Fibroblast of skin of right quadriceps (primary cell): ENCODE data around the gene CELF2.
"Not testable (repeated sequence)": the region's sequence is repeated elsewhere in the genome, so short reads cannot be mapped to it uniquely, and the experiment has no call there.

Experiments used
- DNase-seq: peaks from one replicate; pipeline ENCODE4 v3.0.0-alpha.2; 2013

The CELF2 gene

DNA sequence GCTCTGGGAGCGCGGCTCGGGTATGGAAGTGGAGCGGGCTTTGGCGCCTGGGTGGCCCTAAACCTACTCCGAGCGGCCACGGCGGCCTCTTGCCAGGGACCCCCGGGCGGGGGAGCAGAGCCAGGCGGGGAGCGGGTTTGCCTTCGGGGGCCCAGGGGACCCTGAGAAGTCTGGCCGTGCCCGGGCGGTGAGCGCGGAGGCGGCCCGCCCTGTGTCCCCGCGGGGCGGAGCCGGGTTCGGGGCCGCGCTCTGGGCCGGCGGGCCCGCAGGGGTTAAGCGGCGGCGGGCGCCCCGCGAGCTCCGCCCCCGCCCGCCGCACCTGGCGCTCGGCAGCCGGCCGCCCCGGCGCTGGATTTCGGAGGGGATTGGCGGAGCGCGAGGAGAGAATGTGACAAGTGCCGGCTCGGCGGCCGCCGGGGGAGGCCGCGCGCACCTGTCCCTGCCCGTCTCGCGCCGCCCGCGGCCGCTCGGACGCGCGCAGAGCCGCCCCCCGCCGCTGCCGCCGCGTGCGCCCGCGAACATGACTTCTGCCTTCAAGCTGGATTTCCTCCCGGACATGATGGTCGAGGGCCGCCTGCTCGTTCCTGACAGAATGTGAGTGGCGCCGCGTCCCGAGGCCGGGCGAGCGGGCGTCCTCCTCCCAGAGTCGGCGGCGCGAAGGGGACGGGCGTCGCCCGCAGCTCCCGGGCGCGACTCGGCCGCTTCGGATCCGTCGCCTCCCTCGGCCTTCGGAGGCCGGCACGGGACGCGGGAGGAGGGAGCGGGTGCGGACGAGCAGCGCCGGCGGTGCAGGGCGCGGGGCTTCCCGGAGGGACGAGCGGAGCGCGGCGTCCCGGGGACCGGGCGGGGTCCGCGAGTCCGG, at the start of gene CELF2:
Gene CELF2 (plus strand): TSS at position 303 of the 862 bp plus-strand sequence. CDS start 218 bp downstream, at position 521.
- peak; percentile 21 for DNase-seq

DNA sequence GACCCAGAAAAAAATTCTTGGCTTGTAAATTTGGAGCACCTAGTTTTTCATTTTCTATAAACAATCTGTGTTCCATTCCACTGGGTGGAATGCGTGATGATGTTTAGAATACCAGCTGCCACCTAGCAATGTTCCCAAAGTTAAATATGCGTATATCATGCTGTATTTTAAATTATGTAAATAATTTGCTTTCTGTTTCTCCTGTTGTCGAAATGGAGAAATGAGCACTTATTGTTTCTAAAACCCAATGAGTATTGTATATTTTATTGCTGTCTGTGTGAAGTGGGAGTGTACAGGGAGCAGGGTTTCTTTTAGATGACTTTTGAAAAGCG, 49.4 kb upstream of the CELF2 start:
- DNase-seq, result no peak

DNA sequence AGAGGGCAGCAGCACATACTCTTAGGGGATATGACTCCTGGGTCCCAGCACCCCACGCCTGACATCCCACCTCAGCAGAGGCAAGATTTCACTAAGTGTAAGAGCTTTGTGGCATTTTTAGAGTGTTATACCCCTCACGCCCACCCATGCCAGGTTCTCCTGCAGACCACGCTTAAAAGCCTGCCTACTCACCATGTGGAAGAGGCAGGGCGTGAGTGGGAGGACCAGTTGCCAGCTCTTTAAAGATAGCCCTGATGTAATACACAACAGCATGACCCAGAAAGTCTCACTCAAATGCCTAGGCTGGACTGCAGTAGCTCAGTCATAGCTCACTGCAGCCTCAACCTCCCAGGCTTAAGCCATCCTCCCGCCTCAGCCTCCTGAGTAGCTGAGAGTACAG, 44.4 kb upstream of the CELF2 start:
- no peak for DNase-seq

DNA sequence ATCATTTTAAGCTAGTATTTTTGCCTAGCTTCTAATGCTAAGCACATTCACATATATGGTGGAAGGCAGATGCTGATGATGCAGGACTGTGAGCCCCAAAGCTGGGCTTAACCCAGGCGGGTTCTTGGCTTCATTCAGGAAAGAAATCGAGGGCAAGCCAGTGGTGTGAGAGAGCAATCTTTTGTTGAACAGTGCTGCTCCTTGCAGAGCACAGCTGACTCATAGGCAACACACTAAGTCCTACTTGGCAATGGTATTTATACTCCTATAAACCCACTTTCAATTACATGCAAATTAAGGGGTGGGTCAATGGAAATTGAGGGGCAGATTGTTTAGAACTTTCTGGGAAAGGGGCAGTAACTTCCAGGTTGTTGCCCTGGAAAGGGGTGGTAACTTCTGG, 42.0 kb upstream of the CELF2 start:
- DNase-seq, result no peak

DNA sequence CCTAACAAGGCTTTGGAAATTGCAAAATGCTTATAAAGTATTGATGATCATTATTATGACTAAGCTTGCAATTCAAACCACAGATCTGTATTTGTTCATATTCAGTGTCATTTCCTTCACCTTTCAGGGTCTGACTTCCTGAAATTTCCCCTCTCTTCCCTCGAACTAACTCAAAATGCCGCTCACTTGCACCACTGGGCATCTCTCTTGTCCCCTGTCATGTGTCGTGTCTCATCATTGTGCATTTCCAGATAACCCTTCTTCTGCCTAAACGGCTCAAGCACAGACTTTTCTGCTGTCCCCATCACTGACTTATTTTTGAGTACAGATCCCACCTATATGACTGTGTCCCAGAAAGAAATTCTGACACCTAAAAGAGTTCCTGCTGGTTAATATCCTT, 41.0 kb upstream of the CELF2 start:
- DNase-seq, result no peak

DNA sequence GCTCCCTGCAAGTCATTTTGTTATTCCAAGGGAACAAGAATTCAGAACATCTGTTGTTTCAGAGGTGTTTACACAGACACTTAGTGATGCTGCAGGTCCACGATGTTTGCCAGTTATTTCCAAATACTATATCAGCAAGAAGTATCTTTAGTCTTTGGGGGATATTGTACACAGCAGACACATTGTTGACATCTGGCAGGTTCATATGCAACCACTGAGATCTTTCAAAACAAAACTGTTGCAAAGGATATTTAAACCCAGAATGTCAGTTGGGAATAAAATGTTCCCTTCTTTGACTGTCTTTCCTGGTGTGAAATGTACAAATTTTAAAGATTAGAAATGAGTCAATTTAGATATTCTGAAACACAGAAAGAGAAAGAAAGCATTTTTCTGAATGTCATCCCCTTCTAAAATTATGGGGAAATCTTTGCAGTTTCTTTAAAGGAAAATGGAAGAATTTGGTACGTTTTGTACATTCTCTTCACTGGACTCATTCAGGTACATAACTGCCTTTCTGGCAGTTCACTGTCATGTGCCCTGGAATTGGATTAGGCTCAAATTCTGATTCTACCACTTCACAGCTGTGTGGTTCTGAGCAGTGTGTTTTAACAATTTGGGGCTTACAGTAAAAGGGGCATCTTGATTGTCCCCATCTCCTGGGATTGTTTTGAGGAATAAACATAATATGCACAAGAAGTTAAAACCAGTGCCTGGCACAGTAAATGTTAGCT, 40.3 kb upstream of the CELF2 start:
- no peak for DNase-seq

DNA sequence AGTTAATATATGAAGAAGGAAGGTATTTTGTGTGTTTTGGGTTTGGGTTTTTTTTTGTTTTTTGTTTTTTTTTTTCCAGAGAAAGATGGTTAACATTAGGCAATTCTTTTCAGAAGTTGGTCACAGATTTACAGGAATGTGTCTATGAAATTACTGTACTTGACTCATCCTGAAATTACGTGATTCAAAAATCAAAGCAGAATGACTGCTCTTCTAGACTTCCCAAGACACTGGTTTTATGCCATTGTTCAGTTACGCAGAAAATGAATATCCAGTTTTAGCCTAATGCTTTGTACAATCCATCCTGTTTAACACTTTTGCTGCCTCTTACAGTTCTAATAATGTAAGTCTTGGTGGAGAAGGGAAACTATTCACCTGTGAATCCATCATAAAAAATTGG, 39.7 kb upstream of the CELF2 start:
- DNase-seq, result peak; percentile 60

DNA sequence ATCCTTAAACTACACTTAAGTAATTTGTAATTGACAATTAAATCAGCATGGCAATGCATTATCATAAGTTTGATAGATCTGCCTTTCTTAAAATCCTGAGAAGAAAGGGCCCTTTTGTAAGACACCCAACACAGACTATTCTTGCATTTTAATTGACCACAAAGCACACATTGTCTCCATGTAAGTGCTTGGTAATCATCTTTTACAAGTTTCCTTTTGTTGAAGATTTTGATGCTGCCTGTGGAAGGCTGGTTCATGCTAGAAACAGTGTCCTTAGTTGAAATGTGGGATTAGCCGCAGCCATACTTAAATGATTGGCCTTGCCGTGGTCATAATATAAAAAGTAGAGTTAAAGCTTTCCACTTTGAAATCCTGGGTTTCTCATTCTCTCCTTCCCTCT, 32.3 kb upstream of the CELF2 start:
- no peak for DNase-seq

DNA sequence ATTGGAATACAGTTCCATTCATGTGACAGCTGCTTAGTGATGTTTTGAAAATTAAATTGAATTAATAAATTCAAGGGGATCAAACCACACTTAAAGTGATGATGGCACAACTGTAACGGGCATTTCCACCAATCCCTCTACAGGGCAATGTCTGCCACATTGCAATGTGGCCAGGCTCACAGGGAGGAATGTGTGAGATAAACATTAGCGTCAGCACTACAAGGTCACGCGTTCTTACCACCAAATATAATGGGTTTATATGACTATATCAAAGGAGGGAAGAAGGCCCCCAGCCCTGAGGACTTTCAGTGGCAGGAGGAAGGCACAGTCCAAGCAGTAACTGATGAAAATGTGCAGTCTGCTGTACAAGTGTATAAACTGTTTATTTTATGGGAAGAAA, 31.1 kb upstream of the CELF2 start:
- no peak for DNase-seq

DNA sequence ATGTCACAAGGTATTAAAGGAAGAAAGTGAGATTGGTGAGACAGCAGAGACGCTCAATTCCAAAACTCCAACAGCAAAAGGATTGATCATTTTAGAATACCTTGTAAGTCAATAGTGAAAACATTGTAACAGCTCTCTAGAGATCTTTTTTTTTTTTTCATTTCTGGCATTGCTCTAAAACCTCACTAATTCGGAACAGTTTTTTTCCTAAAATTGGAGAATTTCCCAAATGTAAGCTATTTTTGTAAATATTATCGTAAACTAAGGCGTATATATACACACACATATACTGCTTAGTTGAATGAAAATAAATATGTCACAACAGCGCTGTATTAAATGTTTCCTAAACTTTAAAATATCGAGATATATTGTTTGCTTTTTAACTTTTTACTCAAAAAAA, 30.6 kb upstream of the CELF2 start:
- DNase-seq, result no peak

DNA sequence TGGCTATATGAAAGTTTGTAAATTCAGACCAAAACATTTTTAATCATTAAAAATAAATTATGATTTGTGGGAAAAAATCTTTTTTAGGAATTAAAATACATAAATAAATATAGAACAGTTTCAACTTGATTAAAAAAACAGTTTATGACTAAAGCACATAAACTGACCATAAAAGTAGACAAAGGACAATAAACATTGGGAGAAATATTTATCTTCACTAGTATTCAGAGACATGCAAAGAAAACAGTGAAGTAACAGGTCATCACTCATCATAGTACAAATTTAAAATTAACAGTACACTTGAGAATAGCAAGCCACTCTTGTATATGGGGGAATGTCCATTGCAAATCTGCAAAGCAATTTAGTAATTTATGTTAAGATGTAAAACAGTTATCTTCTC, 28.0 kb upstream of the CELF2 start:
- DNase-seq, result no peak

DNA sequence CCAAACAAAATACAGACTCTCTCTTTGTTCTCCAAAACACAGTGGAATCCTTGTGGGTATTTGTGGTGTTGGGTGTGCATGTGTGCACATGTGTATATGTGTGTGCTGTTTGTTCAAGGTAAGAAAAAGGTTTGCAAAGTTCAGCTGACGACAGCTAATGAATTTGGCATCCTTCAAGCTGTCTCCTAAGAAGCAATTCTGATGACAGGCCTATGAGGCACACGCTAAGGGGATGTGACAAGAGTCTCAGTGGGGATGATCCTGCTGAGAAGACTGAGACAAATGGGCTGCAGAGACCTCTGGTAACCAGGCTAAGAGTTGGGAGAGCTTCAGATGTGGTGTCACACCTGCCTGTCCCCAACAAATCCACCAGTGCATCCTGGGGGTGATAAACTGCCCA, 26.5 kb upstream of the CELF2 start:
- DNase-seq, result no peak

DNA sequence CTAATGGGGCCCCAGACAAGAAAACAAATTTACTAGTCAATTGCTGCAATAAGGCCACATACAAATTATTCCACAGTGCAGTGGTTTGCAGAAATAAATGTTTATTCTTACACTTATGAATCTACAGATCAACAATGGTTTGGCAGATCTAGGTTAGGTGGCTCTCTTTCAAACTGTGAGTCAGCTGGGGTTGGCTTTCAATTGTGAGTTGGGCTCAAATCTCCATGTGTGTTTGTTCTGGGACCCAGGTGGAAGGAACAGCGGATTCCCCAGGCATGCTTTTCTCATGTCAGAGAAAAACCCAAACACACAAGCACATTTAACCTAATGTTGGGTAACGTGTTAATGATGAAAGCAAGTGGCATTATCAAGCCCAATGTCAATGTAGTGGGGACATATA, 25.6 kb upstream of the CELF2 start:
- no peak for DNase-seq

DNA sequence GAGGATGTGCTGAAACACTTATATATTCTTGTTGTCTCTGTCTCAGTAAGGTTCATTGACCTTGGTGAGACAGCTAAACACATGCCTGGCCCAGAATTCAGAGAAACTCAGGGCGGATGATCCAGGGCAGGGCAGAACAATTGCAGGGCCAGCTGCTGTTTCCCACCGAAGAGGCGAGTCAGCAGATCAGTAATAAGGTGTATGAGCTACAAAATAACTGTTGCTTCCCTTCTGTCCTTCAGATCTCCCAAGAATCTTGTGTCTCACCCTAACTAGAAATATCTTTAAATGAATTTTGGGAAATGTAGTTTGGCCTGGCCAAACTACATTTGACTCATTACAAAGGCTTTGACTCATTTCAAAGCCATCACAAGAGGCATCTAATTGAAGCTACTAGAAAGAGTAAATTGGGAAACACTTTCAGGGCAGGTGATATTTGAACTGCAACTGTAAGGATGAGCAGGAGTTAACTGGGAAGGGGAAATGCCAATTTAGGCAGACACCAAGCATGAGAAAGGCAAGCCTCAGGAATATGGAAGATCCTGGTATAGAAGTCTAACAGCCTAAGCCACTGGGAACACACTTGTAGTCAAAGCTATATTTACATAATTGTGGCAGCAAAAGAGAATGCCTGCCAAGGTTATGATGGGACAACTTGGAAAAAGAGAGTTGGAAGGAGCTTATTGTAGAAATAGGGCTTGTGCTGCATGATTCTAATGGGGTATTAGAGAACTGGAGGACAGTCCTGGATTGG, 24.5 kb upstream of the CELF2 start:
- no peak for DNase-seq

DNA sequence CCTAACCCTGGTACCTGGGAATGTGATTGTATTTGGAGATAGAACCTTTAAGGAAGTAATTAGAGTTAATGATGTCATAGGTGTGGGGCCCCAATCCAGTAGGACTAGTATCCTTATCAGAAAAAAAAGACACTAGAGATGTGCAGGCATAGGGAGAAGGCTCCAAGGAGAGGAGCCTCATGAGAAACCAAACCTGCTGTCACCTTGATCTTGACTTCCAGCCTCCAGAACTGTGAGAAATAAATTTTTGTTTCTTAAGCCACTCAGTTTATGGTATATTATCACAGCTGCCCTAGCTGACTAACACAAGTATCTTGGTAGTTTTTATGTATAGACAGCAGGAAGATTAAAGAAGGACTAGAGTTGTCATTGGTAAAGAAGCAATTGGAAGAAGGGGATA, 23.9 kb upstream of the CELF2 start:
- no peak for DNase-seq

DNA sequence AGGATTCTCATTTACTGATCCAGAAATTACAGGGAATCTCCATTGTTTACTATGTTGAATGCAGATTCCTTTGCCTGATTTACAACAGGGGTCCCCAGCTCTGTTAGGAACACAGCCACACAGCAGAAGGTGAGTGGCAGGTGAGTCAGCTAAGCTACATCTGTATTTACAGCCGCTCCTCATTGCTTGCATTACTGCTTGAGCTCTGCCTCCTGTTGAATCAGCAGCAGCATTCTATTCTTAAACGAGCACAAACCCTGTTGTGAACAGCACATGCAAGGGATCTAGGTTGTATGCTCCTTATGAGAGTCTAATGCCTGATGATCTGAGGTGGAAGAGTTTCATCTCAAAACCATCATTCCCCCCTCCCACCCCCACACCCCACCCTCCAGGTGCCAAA, 23.3 kb upstream of the CELF2 start:
- DNase-seq, result no peak

DNA sequence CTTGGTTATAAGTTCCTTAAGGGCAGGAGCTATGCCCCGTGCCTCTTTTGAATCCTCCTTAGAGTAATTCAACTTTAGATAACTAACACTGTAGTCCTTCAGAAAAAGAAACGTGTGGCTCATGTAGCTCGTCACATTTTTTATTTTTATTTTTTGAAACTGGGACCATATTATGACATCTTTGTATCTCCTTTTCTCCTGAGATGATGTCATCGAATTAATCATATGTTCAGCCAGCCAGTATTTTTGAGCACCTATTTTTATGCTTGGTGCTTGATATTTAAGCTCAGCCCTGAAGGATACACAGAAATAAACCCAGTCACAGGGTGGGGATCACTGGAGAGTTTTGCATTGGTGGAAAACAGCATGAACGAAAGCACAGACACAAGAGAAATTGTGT, 22.6 kb upstream of the CELF2 start:
- DNase-seq, result no peak

DNA sequence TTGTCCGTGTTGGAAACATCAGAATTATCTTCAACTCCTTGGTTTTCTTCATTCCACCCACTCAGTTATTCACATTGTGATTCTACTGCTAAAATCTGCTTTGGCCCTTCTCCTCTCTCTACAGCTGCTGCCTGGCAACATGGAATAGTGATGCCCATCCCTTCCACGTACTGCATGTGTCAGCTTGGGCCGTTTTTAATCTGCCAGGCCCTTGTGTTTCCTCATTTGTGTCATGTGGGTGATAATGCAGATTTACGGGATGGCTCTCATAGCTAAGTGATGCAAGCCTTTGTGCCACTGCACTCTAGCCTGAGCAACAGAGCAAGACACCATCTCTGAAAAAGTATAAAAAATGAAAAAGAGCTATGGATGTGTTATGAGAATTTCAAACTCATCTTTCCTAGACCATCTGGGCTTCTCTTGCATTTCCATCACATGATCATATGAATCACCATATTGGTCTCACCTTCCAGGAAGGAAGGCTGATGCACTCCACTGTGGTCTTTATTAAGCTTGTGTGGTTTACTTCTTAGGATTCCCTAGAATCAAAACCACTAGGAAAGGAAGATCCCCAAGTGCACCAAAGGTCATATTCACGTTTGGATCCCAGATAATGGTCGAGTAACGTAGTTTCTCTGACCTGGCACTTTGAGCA, 20.6 kb upstream of the CELF2 start:
- DNase-seq, result no peak

DNA sequence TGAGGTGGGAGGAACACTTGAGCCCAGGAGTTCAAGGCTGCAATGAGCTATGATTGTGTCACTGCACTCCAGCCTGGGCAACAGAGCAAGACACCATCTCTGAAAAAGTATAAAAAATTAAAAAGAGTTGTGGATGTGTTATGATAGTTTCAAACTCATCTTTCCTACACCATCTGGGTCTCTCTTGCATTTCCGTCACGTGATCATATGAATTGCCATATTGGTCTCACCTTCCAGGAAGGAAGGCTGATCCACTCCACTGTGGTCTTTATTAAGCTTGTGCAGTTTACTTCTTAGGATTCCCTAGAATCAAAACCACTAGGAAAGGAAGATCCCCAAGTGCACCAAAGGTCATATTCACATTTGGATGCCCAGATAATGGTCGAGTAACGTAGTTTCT, 18.2 kb upstream of the CELF2 start:
- not testable (repeated sequence) for DNase-seq

DNA sequence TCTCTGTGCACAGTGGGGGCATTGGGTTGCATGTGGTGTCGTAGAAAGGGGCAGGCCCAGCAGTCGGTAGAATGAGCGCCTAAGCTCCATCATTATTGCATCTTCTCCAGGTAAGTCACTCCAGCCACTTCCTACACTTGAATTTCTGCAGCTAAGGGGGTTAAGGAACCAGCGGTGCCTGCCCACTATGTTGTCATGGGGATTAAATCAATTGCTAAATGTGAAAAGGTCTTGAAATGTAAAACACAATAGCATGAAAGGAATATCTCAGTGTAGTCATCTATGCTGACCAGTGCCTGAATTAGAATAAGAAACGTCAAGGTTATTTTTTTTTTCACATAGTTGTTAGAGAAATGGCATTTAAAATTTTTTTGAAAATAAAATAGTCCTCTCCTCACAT, 15.2 kb upstream of the CELF2 start:
- no peak for DNase-seq

DNA sequence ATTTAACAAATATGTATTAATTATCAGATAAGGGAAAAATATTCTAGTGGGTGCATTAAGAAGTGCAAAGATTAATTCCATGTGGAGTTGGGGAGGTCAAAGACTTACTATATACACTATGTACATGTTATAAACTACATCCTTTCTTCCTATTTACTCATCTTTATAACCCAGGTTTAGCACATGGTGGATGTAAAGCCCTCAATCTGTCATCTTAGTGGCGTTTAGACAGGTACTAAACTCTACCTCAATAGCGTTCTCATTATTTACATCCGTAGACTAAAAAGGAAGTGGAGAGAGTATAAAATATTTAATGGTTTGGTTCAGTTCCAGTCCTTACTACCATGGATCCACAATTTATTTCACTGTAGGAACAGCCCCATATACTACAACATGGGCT, 14.8 kb upstream of the CELF2 start:
- DNase-seq, result no peak

DNA sequence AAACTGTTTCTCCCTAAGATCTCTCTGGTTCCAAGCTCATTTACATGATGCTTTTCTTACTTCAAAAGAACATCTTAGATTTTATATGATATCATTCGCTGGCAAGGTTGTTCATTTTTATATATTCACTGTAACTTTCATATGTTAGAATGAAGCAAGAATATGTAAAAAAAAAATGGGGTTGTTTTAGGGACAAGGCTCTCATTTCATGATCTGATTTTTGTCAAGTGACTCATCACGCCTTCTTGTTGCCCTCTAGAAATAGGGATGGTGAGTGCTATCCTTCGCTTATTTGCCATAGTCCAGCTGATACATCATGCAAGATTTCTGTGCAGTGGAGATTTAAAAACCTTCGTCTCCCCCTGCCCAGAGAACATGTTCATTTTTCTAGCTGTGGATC, 14.0 kb upstream of the CELF2 start:
- DNase-seq, result peak; percentile 51
